ENCODE results near the gene EFNA4.

Gene EFNA4

DNA sequence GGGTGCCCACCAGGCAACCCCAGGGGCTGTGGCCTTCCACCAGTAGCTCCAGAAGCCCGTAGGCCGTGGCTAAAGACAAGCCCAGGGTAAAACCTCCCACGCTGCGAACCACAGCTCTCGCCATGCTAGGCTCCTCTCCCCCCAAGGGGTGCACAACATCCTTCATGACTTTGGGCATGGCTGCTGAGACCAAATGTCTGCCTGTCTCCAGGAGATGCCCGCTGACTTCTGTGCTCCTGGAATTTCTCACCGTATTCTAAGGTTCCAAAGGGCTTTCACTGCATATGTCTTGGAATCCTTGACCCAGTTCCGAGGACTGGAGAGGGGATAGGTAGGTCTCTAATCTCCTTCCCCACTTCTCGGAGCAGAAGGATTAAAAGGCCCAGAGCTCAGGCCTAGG, 30.0 kb upstream of the EFNA4 start, which contains the start of the genes DCST1 and DCST2:
TSS of gene DCST1 (plus strand) at position 301 of the 400 bp plus-strand sequence. CDS start 213 bp downstream, outside the sequence.
TSS of gene DCST2 (minus strand) at position 258 of the 400 bp plus-strand sequence. CDS start at position 178, 80 bp downstream.
- no peaks in the 10 kb centered on the region for H3K36me3 ChIP-seq (ENCODE audit: control insufficient read depth, insufficient read depth, low read length)
- H3K4me3 ChIP-seq (ENCODE audit: insufficient read depth, low read depth, low read length, poor library complexity, severe bottlenecking), result no peak within 1 kb of the TSS
- H3K27ac ChIP-seq (ENCODE audit: insufficient read depth, low read length, poor library complexity, severe bottlenecking), result no peak within 1 kb of the TSS
- no peaks in the 10 kb centered on the region for H3K27me3 ChIP-seq (replicated peaks; ENCODE audit: control insufficient read depth, insufficient read depth, low read length, poor library complexity, severe bottlenecking)
- no peak for DNase-seq
- H3K9me3 ChIP-seq (ENCODE audit: control insufficient read depth, low read length), result no peaks in the 10 kb centered on the region
- no peaks in the 10 kb centered on the region for H3K4me1 ChIP-seq (ENCODE audit: control insufficient read depth, insufficient read depth, low read length, poor library complexity, severe bottlenecking)

DNA sequence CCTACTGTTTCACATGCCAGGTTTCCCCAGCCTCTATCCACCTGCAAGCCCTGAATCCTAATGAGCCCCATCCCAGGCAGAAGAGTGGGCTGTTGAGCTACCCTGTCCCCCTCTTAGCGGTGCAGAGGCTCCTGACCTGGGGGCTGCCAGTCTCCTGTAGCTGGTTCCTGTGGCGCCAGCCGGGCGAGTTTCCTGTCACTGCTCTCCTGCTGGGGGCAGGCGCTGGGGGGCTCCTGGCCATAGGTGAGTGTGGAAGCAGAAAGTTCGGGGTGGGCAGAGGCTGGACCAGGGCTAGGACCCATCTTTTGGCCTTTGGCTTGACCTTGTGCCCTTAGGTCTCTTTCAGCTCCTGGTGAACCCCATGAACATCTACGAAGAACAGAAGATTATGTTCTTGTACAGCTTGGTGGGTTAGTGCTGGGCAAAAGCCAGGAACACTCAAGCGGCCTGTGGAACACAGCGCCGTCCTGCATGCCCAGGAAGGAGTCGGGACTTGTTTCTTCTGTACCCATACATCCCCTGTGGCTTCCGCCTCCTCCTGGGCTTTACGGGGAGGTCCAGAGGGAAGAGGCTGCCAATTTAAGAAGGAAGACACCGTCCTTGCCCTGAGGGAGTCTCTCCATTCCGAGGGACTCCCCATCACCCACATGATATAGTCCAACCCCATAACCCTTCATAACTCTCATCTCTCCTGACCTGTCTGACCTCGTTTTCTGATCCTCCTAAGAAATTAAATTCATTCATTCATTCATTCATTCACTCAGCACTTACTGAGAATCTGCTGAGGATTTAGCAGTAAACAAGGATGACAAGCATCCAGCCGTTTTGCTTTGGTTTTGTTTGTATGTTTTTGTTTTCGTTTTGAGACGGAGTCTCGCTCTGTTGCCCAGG, 29.0 kb upstream of the EFNA4 start:
- Histone ChIP-seq H3K36me3 (ENCODE audit: control insufficient read depth, insufficient read depth, low read length) (no peaks in the 10 kb centered on the region), H3K27me3 (replicated peaks; ENCODE audit: control insufficient read depth, insufficient read depth, low read length, poor library complexity, severe bottlenecking) (no peaks in the 10 kb centered on the region), H3K27ac (ENCODE audit: insufficient read depth, low read length, poor library complexity, severe bottlenecking) (no peak overlapping the region), H3K4me3 (ENCODE audit: insufficient read depth, low read depth, low read length, poor library complexity, severe bottlenecking) (no peak overlapping the region), H3K9me3 (ENCODE audit: control insufficient read depth, low read length) (no peaks in the 10 kb centered on the region), H3K4me1 (ENCODE audit: control insufficient read depth, insufficient read depth, low read length, poor library complexity, severe bottlenecking) (no peaks in the 10 kb centered on the region)
- DNase-seq, result no peak

DNA sequence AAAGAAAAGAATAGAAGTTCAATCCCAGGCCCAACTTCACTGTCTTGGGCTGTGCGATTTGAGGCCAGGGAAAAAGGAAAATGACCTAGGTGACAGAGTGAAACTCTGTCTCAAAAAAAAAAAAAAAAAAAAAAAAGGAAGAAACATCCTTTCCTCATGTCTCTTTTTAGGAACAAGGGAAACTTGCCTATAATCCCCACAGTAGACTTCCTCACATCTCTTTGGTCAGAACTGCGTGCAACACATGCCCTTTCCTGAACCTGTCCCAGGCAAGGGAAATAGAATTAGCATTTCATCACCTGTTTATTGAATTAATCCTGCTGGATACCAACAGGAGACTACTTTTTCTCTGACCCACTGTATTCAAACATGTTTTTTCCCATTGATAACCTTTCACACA, 27.6 kb upstream of the EFNA4 start:
- H3K4me1 ChIP-seq (ENCODE audit: control insufficient read depth, insufficient read depth, low read length, poor library complexity, severe bottlenecking), result no peaks in the 10 kb centered on the region
- H3K27me3 ChIP-seq (replicated peaks; ENCODE audit: control insufficient read depth, insufficient read depth, low read length, poor library complexity, severe bottlenecking), result no peaks in the 10 kb centered on the region
- DNase-seq, result no peak
- H3K36me3 ChIP-seq (ENCODE audit: control insufficient read depth, insufficient read depth, low read length), result no peaks in the 10 kb centered on the region
- H3K27ac ChIP-seq (ENCODE audit: insufficient read depth, low read length, poor library complexity, severe bottlenecking), result no peak overlapping the region
- no peak overlapping the region for H3K4me3 ChIP-seq (ENCODE audit: insufficient read depth, low read depth, low read length, poor library complexity, severe bottlenecking)
- H3K9me3 ChIP-seq (ENCODE audit: control insufficient read depth, low read length), result no peaks in the 10 kb centered on the region

DNA sequence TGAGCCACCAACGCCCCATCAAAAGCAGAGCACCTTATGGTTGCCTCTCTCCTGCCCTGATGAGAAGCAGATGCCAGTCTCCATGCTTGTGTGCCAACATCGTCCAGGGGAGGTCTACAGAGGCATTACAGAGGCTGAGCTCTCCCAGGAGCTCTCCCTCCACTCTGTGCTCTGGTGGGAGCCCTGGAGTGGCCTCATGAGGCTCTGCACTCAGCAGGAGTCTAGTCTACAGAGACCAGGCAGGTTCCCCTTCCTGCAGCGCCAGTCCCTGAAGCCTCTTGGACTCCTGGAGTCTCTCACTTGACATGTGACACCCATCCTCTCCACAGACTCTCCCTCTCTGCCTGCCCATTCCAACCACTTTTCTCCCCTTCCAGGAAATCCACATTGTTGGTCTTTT, 26.5 kb upstream of the EFNA4 start:
- no peaks in the 10 kb centered on the region for H3K27me3 ChIP-seq (replicated peaks; ENCODE audit: control insufficient read depth, insufficient read depth, low read length, poor library complexity, severe bottlenecking)
- DNase-seq, result no peak
- H3K9me3 ChIP-seq (ENCODE audit: control insufficient read depth, low read length), result no peaks in the 10 kb centered on the region
- no peaks in the 10 kb centered on the region for H3K4me1 ChIP-seq (ENCODE audit: control insufficient read depth, insufficient read depth, low read length, poor library complexity, severe bottlenecking)
- H3K36me3 ChIP-seq (ENCODE audit: control insufficient read depth, insufficient read depth, low read length), result no peaks in the 10 kb centered on the region
- no peak overlapping the region for H3K4me3 ChIP-seq (ENCODE audit: insufficient read depth, low read depth, low read length, poor library complexity, severe bottlenecking)
- no peak overlapping the region for H3K27ac ChIP-seq (ENCODE audit: insufficient read depth, low read length, poor library complexity, severe bottlenecking)

- Histone ChIP-seq H3K36me3 (ENCODE audit: control insufficient read depth, insufficient read depth, low read length) (no peaks in the 10 kb centered on the region), H3K27ac (ENCODE audit: insufficient read depth, low read length, poor library complexity, severe bottlenecking) (no peak overlapping the region), H3K9me3 (ENCODE audit: control insufficient read depth, low read length) (no peaks in the 10 kb centered on the region), H3K4me3 (ENCODE audit: insufficient read depth, low read depth, low read length, poor library complexity, severe bottlenecking) (no peak overlapping the region), H3K4me1 (ENCODE audit: control insufficient read depth, insufficient read depth, low read length, poor library complexity, severe bottlenecking) (no peaks in the 10 kb centered on the region), H3K27me3 (replicated peaks; ENCODE audit: control insufficient read depth, insufficient read depth, low read length, poor library complexity, severe bottlenecking) (no peaks in the 10 kb centered on the region)
- DNase-seq, result no peak
These were observed 25.6 kb upstream of the EFNA4 start for GRCh38 chr1:155037851-155038441.

DNA sequence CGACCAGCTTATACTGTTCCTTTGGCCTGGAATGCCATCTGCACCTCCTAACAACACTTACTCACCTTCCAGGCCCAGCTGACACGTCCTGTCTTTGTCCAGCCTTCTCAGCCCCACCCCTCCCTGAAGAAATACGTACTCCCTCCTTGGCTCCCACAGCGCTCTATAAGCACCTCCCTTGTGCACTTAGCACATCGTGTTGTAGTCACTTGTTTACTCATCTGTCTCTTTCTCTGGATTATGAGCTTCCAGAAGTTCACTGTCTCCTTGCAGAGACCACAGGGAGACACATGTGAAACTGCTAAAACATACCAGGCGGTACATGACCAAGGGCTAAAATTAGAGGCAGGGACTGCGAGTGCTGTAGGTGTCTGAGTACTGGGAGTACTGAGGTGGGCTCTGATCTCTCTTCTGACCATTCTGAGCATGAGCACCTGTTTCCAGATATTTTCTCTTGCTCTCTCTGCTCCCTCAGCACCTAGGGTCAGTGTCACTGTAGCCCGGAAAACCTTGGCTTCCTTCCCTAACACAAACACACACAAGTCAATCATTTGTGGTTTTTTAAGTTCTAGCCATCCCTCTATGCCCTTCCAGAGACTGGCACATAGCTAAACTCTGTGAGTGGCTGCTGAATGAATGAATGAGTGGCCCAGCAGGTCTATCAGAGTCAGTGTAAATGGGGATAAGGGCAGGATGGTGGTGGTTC, 24.8 kb upstream of the EFNA4 start:
- H3K27ac ChIP-seq (ENCODE audit: insufficient read depth, low read length, poor library complexity, severe bottlenecking), result no peak overlapping the region
- H3K4me3 ChIP-seq (ENCODE audit: insufficient read depth, low read depth, low read length, poor library complexity, severe bottlenecking), result no peak overlapping the region
- H3K36me3 ChIP-seq (ENCODE audit: control insufficient read depth, insufficient read depth, low read length), result no peaks in the 10 kb centered on the region
- no peaks in the 10 kb centered on the region for H3K4me1 ChIP-seq (ENCODE audit: control insufficient read depth, insufficient read depth, low read length, poor library complexity, severe bottlenecking)
- no peaks in the 10 kb centered on the region for H3K9me3 ChIP-seq (ENCODE audit: control insufficient read depth, low read length)
- DNase-seq, result no peak
- no peaks in the 10 kb centered on the region for H3K27me3 ChIP-seq (replicated peaks; ENCODE audit: control insufficient read depth, insufficient read depth, low read length, poor library complexity, severe bottlenecking)

DNA sequence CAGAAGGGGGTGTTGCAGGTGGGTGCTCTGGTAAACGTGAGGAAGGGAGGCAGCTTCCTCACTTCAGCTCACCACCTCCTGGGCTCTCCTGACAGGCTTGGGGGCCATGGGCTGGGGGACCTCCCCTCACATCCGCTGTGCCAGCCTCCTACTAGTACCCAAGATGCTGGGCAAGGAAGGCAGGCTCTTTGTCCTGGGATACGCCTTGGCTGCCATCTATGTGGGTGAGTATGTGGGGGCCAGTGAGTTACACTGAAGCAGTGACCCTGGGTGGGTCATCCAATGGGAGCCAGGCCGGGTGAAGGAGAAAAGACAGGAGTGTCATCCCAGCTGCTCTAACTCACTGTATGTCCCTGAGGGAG, 24.3 kb upstream of the EFNA4 start:
- Histone ChIP-seq H3K4me1 (ENCODE audit: control insufficient read depth, insufficient read depth, low read length, poor library complexity, severe bottlenecking) (no peaks in the 10 kb centered on the region), H3K9me3 (ENCODE audit: control insufficient read depth, low read length) (no peaks in the 10 kb centered on the region), H3K36me3 (ENCODE audit: control insufficient read depth, insufficient read depth, low read length) (no peaks in the 10 kb centered on the region), H3K27me3 (replicated peaks; ENCODE audit: control insufficient read depth, insufficient read depth, low read length, poor library complexity, severe bottlenecking) (no peaks in the 10 kb centered on the region), H3K4me3 (ENCODE audit: insufficient read depth, low read depth, low read length, poor library complexity, severe bottlenecking) (no peak overlapping the region), H3K27ac (ENCODE audit: insufficient read depth, low read length, poor library complexity, severe bottlenecking) (no peak overlapping the region)
- no peak for DNase-seq

DNA sequence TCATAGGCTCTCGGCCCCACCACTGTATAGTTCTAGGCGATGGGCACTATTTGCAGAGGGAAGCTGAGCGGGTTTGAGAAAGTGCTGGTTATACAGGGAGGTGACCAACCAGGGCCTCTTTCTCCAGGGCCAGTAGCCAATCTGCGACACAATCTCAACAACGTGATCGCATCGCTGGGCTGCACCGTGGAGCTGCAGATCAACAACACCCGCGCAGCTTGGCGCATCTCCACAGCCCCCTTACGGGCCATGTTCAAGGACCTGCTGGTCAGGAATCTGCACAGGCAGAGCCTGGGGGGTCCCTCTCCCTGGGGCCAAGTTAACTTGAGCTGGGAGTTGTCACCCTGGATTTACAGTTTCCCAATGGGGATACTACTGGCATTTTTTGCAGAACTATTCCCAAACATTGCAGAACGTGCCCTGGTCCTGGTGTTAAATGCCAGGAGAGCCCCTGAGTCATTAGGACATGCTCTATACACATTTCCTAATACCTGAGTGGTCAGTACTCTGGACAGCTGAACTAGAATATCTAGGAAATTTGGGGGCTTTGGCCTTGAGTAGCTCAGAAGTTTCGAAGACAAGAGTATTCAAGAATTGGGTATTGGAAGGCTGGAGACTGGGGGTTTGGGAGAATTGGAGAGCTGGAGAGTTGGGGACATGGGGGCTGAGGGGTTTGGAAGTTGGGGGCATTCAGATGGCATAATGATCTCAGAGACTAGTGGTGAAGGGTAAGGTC, 23.0 kb upstream of the EFNA4 start:
- H3K4me3 ChIP-seq (ENCODE audit: insufficient read depth, low read depth, low read length, poor library complexity, severe bottlenecking), result no peak overlapping the region
- no peaks in the 10 kb centered on the region for H3K4me1 ChIP-seq (ENCODE audit: control insufficient read depth, insufficient read depth, low read length, poor library complexity, severe bottlenecking)
- H3K27me3 ChIP-seq (replicated peaks; ENCODE audit: control insufficient read depth, insufficient read depth, low read length, poor library complexity, severe bottlenecking), result no peaks in the 10 kb centered on the region
- no peaks in the 10 kb centered on the region for H3K36me3 ChIP-seq (ENCODE audit: control insufficient read depth, insufficient read depth, low read length)
- DNase-seq, result no peak
- H3K27ac ChIP-seq (ENCODE audit: insufficient read depth, low read length, poor library complexity, severe bottlenecking), result no peak overlapping the region
- no peaks in the 10 kb centered on the region for H3K9me3 ChIP-seq (ENCODE audit: control insufficient read depth, low read length)

DNA sequence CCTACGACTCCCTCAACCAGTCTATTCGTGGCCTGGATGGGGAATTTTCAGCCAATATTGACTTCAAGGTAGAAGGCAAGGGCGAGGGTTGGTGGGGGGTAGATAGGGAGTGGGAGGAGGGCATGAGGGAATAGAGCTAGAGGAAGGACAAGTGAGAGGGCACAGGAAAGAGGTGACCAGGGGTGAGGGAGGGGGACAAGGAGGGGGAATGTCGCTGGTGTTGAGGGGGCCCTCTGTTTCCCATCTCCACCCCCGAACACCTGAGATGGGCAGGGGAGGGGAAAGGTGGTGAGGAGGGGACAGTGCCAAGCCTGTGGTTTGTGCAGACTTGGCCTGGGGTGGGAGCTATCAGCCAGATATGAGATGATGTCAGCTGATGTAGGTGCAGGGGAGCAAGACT, 20.8 kb upstream of the EFNA4 start:
- DNase-seq, result no peak
- H3K27me3 ChIP-seq (replicated peaks; ENCODE audit: control insufficient read depth, insufficient read depth, low read length, poor library complexity, severe bottlenecking), result no peaks in the 10 kb centered on the region
- no peaks in the 10 kb centered on the region for H3K9me3 ChIP-seq (ENCODE audit: control insufficient read depth, low read length)
- H3K4me3 ChIP-seq (ENCODE audit: insufficient read depth, low read depth, low read length, poor library complexity, severe bottlenecking), result no peak overlapping the region
- H3K4me1 ChIP-seq (ENCODE audit: control insufficient read depth, insufficient read depth, low read length, poor library complexity, severe bottlenecking), result no peaks in the 10 kb centered on the region
- no peaks in the 10 kb centered on the region for H3K36me3 ChIP-seq (ENCODE audit: control insufficient read depth, insufficient read depth, low read length)
- no peak overlapping the region for H3K27ac ChIP-seq (ENCODE audit: insufficient read depth, low read length, poor library complexity, severe bottlenecking)

Data from effector memory CD4-positive, alpha-beta T cell (primary cell).